HG03378 (cell line): ENCODE data around the gene NHS.
A peak's percentile ranks its signal among the peaks of the same experiment; 100 is the strongest.

Experiments used
- ATAC-seq: cut with Tn5 transposase; IDR thresholded peaks from one replicate; pipeline ENCODE4 v1.9.1; 2021; ENCODE audit warnings: mild to moderate bottlenecking, moderate library complexity; ENCODE audit not compliant: unreplicated experiment

Gene NHS

DNA sequence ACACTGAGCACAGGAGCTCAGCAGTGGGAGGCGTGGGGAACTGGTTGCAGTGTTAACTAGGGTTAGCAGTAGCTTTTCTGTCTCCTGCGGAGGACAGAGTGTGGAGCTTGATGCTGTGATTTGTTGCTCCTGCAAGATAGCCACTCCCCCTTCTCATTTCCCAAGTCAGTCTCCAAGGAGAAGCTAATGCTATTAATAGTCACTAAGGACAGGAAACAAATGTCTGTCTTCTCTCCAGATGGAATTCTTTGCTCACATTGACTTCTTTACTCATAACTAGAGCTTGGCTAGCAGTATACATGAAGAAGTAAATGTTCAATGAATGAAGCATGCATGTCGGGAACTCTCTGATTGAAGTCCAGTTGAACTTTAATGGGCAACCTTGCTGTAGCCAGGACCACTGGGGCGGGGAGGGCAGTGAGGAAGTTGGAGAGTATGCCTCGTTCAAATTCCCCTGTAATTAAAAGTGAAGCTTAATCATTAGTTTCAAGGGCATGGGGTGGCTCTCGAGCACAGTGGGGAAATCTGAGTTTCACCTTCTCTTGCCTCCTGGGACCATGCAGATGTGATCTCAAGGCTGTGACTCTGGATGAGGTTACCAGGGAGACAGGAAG lies 205.6 kb downstream of the NHS start:
- ATAC-seq = no peak

DNA sequence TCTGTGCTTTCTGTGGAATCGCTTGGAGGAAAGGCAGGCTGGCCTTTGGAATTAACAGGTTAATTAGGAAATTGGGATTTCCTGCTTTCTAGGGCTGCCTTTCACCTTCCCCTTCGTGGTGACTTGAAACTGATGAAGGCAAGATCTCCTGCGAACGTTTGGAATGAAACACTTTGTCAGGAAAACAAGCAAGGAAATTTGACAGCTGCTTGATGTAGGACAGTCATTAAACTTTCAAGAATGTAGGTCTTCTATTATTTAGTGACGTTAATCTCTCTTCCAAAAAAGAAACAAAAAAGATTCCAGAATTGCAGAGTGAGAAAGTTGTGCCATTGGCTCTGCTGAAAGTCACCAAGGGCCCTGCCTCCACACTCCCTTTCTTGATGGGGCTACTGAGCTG lies 206.6 kb downstream of the NHS start:
- no peak for ATAC-seq

- no peak for ATAC-seq
Observed at GRCh38 chrX:17584248-17584681, 209.3 kb downstream of the NHS start.

GRCh38 chrX:17585006-17585405 lies 210.0 kb downstream of the NHS start:
- ATAC-seq = no peak

- no peak for ATAC-seq
Observed at GRCh38 chrX:17587366-17587765, 212.4 kb downstream of the NHS start.

DNA sequence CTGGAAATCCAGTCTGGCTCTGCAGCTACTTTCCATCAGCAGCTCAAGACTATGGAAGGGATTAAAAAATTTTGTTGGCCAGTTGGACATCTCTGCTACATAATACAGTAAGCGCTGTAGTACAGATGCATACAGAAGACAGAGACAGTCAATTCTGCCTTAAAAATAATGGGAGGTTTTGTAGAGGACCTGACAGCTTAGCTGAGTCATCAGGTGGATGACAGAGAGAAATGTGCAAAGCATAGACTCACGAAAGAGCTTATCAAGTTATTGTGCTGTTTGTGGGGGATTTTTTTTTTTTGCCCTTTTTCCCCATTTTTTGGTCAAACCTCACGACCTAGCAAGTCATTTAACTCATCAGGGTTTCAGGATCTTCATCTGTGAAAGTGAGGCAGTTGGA lies 213.3 kb downstream of the NHS start:
- ATAC-seq = no peak

- ATAC-seq = no peak
Observed at GRCh38 chrX:17590892-17591740, 216.1 kb downstream of the NHS start.

- ATAC-seq = no peak
Observed at GRCh38 chrX:17591741-17592110, 216.7 kb downstream of the NHS start.

DNA sequence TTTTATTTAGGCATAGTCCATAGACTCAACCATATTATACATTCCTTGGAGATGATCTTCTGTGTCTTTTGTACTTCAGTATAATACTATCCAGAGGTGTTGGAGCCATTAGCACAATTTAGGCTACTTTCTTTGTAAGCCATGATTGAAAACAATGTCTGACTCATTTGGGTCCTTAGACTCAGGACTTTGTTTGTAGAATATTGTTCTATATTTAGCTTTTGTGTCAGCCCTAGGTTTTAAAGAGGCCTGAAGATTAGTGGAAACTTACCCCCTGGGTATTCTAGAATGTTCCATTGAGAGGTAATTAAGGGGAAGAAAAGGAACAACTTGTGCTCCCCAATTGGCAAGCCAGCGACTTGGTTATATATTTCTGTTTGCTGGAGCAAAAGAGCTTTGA lies 217.1 kb downstream of the NHS start:
- ATAC-seq = no peak

- ATAC-seq = no peak
Observed at GRCh38 chrX:17594693-17595092, 219.7 kb downstream of the NHS start.

GRCh38 chrX:17595456-17596035 lies 220.5 kb downstream of the NHS start:
- peak; percentile 62 for ATAC-seq

DNA sequence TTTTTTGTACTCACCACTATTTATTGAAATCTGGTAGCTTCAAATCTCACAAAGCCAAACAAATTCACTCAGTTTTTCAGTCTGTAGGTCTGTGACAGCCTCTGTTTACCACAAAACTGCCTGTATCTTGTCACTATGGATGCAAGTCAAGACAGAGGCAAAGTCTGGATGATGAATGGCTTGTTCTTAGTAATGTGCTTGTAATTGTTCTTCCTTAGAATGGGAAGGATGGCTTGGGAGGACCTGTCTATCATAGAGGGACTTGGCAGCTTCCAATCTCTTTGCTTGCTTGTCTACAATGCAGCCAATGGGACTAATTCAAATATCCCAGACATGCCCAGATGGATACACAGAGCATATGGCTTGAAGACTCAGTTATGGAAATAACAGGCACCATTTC lies 221.1 kb downstream of the NHS start:
- no peak for ATAC-seq

DNA sequence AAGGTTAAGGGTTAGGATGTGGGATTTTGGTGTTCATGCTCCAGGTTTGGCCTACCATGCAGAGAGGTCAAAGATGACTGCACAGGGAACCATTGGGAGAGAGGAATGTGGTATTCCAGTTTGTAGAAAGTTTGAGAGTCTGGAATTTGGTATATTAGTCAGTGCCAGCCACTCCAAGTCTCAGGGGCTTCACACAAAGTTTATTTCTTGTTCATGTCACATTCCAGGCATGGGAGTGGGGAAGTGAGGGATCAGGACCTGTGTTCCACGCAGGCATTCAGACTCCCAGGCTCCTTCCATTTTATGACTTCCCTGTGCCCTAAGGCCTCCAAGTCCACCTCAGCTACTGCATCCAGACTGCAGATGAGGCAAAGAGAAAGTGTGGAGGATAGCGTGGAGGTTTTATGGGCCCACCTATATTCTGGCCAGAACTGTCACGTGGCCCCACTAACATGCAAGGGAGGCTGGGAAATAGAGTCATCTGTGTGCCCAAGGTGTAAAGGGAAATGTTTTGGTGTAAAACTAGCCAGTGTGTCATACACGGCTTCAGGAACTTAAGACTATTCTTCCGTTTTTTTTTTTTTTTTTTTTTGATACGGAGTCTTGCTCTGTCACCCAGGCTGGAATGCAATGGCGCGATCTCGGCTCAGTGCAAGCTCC lies 221.7 kb downstream of the NHS start:
- ATAC-seq = no peak

DNA sequence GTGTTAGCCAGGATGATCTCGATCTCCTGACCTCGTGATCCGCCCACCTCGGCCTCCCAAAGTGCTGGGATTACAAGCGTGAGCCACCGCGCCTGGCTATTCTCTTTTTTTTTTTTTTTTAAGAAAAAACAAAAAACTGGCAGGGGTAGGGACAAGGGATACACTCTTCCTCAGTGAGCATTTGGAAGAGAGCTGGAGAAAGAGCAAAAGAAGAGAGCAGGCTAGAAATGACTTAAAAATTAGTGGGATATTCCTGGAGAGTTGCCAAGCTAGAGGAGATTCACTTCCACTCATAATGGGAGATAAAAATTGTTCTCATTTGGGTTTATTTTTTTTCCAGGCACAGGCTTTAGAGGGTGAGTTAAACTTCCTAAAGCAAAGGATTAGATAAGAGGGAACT lies 222.3 kb downstream of the NHS start:
- no peak for ATAC-seq

GRCh38 chrX:17597836-17598439 lies 222.9 kb downstream of the NHS start:
- ATAC-seq = no peak

DNA sequence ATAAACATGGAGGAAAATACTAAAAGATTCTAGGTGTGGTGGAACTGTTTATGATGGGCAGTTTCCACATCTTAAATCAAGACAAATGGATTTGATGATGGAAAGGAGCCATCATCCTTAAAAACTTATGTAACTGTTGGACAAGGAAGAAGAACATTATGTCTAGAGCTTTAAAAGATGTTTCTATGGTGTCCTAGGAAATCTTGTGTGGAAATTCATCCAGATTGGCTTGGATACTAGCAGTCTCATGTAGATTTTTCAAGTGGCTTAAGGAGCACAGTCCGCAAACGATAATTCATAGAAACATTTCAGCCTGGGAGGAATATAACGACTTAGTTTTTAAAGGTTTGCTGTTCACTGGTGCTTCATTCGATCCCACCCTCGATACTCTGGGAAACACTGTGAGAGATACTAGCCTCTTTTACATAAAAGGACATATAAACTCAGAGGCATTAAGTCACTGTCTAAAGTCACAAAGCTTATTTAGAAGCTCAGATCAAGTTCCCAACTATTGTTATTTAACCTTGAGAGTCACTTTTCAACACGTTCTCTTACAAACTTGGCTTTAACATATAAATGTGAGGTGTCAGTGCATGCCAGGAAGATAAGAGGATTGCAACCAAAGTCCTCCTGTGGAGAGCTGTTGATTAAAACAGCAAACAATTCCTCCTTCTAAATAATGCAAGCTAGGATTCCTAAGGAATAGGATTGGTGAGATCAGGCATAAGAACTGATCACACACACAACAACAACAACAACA lies 226.6 kb downstream of the NHS start:
- ATAC-seq = no peak

- ATAC-seq = no peak
Observed at GRCh38 chrX:17602245-17602644, 227.2 kb downstream of the NHS start.

GRCh38 chrX:17603196-17603595 lies 228.2 kb downstream of the NHS start:
- ATAC-seq = no peak

DNA sequence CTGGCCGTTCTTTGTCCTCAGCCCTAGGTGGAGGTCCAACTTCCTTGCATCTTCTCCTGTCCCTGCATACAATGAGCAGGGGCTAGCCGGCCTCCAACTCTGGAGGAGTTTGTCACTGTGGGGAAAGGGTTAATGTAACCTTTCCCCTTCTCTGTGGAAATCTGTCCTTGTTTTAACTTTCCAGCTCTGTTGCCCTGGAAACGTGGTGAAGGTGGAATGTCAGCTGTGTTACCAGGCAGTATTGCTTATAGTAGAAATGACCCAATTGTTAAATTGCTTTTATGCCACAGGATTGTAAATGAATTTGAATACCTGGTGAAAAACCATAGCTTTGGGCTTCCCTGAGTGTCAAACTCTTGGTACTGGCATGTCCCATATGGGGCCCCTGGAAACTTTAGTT lies 230.7 kb downstream of the NHS start:
- ATAC-seq = no peak

DNA sequence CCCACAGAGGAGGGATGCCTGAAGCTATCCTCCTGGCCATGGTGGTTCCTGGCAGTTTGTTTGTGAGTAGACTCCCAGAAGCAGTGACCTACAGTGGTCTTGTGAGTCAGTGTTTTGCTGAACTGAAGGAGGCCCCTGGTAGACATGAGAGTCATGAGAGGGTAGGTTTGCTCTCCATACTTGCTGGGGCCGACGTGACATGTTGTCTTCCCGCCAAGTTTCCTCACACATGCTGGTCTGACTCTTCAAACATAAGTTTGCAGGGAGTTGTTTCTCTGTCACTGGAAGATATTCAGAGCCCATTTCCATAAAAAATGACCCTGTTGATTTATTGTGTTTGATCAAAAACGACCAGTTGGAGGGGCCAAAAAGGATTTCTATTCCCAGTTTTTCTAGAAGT lies 231.2 kb downstream of the NHS start:
- no peak for ATAC-seq

- ATAC-seq = no peak
Observed at GRCh38 chrX:17608888-17609287, 233.9 kb downstream of the NHS start.
